LoVo (cell line): ENCODE measurements around the gene MAGI2.
"Not testable (repeated sequence)": the region's sequence is repeated elsewhere in the genome, so short reads cannot be mapped to it uniquely, and the experiment has no call there.

Experiments used
- DNase-seq: peaks from one replicate; pipeline ENCODE4 v3.0.0-alpha.2; 2016; ENCODE audit warnings: low spot score

The MAGI2 gene

GRCh38 chr7:78636727-78637126 is 816.7 kb downstream of the MAGI2 start:
- DNase-seq, result no peak

- no peak for DNase-seq
These were observed 818.3 kb downstream of the MAGI2 start for GRCh38 chr7:78635026-78635793.

GRCh38 chr7:78634093-78634492 is 819.4 kb downstream of the MAGI2 start:
- no peak for DNase-seq

GRCh38 chr7:78620920-78621319 is 832.5 kb downstream of the MAGI2 start:
- peak; percentile 32 for DNase-seq

- DNase-seq, result no peak
These were observed 836.9 kb downstream of the MAGI2 start for GRCh38 chr7:78616539-78616938.

- DNase-seq, result no peak
These were observed 844.2 kb downstream of the MAGI2 start for GRCh38 chr7:78609281-78609680.

GRCh38 chr7:78607099-78607498 is 846.4 kb downstream of the MAGI2 start:
- DNase-seq, result no peak

- no peak for DNase-seq
These were observed 848.3 kb downstream of the MAGI2 start for GRCh38 chr7:78605119-78605518.

- DNase-seq, result no peak
These were observed 851.7 kb downstream of the MAGI2 start for GRCh38 chr7:78601728-78602127.

- no peak for DNase-seq
These were observed 859.3 kb downstream of the MAGI2 start for GRCh38 chr7:78594156-78594555.

- no peak for DNase-seq
These were observed 865.1 kb downstream of the MAGI2 start for GRCh38 chr7:78588393-78588792.

- DNase-seq, result no peak
These were observed 865.9 kb downstream of the MAGI2 start for GRCh38 chr7:78587443-78588044.

GRCh38 chr7:78585980-78586379 is 867.5 kb downstream of the MAGI2 start:
- DNase-seq, result no peak

GRCh38 chr7:78578686-78579085 is 874.8 kb downstream of the MAGI2 start:
- no peak for DNase-seq

GRCh38 chr7:78577174-78577952 is 876.1 kb downstream of the MAGI2 start:
- not testable (repeated sequence) for DNase-seq

- no peak for DNase-seq
These were observed 877.2 kb downstream of the MAGI2 start for GRCh38 chr7:78576236-78576635.

- no peak for DNase-seq
These were observed 882.2 kb downstream of the MAGI2 start for GRCh38 chr7:78571292-78571691.

- DNase-seq, result no peak
These were observed 884.8 kb downstream of the MAGI2 start for GRCh38 chr7:78568690-78569089.

GRCh38 chr7:78567836-78568235 is 885.6 kb downstream of the MAGI2 start:
- DNase-seq, result no peak

- no peak for DNase-seq
These were observed 887.7 kb downstream of the MAGI2 start for GRCh38 chr7:78565784-78566183.

GRCh38 chr7:78563191-78563590 is 890.3 kb downstream of the MAGI2 start:
- no peak for DNase-seq

GRCh38 chr7:78562191-78562590 is 891.3 kb downstream of the MAGI2 start:
- no peak for DNase-seq

GRCh38 chr7:78558566-78558965 is 894.9 kb downstream of the MAGI2 start:
- no peak for DNase-seq
